Measurements from ENCODE around the gene AIF1.

Gene AIF1

GRCh38 chr6:31657406-31658157 lies 42.5 kb downstream of the AIF1 start:
- Histone ChIP-seq H3K4me1 (ENCODE audit: insufficient read depth, low read length) (no peaks in the 10 kb centered on the region; the same call in 1 of the 2 replicates), H3K9ac (ENCODE audit: low read depth, low read length) (no peak overlapping the region), H3K36me3 (ENCODE audit: insufficient read depth, low read length) (no peaks in the 10 kb centered on the region), H3K9me3 (ENCODE audit: control insufficient read depth, insufficient read depth, low read length) (no peaks in the 10 kb centered on the region)

GRCh38 chr6:31658158-31658688 lies 43.2 kb downstream of the AIF1 start:
- Histone ChIP-seq H3K9me3 (ENCODE audit: control insufficient read depth, insufficient read depth, low read length) (no peaks in the 10 kb centered on the region), H3K9ac (ENCODE audit: low read depth, low read length) (no peak overlapping the region), H3K4me1 (ENCODE audit: insufficient read depth, low read length) (no peaks in the 10 kb centered on the region; the same call in 1 of the 2 replicates), H3K36me3 (ENCODE audit: insufficient read depth, low read length) (no peaks in the 10 kb centered on the region)

DNA sequence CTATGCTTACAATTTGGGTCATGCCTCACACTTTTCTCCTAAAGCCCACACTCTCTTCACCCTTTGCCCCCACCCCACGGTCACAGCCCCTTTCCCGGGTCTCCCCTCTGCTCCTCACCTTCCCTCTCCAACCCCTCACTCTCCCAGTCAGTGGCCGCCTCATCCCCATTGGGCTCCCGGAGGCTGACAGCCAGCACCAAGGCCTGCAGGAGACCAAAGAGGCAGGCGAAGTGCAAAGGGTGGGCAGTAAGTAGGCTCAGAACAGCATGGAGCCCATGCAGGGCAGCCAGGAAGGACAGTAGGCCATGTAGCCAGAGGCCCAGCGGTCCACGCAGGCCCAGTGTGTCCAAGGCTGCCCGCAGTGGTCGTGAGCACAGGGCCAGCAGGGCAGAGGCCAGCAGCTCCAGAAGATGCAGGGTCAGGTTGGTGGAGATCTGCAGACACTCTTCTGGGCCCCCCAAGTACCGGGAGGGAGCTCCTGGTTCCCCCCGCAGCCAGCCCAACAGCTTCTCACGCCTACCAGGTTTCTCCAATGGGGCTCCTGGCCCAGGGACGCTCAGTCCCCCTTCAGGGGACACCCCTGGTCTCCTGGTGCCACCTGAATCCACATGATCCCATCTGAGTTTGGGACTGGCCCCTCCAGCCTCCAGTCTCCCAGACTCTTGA lies 44.1 kb downstream of the AIF1 start:
- H3K36me3 ChIP-seq (ENCODE audit: insufficient read depth, low read length), result no peaks in the 10 kb centered on the region
- H3K4me1 ChIP-seq (ENCODE audit: insufficient read depth, low read length), result no peaks in the 10 kb centered on the region; the same call in 1 of the 2 replicates
- H3K9me3 ChIP-seq (ENCODE audit: control insufficient read depth, insufficient read depth, low read length), result no peaks in the 10 kb centered on the region
- H3K9ac ChIP-seq (ENCODE audit: low read depth, low read length), result peak overlapping the region; percentile 75; the same call in 1 of the 2 replicates

GRCh38 chr6:31659649-31660380 lies 44.8 kb downstream of the AIF1 start:
- Histone ChIP-seq H3K36me3 (ENCODE audit: insufficient read depth, low read length) (no peaks in the 10 kb centered on the region), H3K4me1 (ENCODE audit: insufficient read depth, low read length) (no peaks in the 10 kb centered on the region; the same call in 1 of the 2 replicates), H3K9ac (ENCODE audit: low read depth, low read length) (peak overlapping the region; percentile 75), H3K9me3 (ENCODE audit: control insufficient read depth, insufficient read depth, low read length) (no peaks in the 10 kb centered on the region)

DNA sequence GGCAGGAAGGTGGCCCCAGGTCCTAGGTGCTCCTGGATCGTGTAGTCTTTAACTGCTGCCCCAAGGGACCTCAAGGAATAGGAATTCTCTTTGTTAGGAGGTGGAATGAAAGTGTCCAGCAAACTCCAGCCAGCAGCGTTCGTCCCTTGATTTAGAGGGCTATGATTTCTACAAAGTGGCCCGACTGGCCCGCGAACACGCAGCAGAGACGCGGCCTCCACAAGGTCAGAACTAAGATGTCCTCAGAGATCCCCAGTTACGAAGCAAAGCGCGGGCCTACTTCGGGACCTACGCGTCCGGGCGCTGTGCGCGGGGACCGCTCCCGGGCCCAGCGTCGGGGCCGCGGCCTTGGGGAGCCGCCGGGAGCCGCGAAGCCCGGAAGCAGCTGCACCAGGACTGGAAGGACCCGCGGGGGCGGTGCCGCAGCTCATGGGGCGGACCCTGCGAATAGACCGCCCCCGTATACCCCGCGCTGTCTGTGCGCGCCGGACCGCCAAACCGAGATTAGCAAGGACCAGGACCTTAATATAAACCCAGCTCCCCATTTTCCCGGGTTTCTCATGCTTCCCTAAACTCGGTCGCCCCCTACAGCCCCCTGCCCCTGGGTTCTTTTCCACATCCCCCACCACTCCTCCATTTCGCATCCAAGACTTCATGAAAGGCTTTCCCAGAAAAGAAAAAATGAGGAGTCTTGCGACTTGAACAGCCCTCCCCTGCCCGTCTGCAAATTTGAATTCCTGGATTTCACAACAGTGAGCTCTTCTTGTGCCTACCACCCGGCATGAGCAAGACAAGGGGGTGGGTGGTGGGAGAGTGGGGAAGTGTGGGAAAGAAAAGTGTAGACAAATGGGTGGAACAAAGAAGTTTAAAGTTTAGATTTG lies 45.6 kb downstream of the AIF1 start, which contains the start of gene C6orf47:
C6orf47 (minus strand) TSS at position 398 of the 881 bp plus-strand sequence. CDS start 831 bp downstream, outside the sequence.
- Histone ChIP-seq H3K36me3 (ENCODE audit: insufficient read depth, low read length) (no peaks in the 10 kb centered on the region), H3K4me1 (ENCODE audit: insufficient read depth, low read length) (no peaks in the 10 kb centered on the region; the same call in 1 of the 2 replicates), H3K9me3 (ENCODE audit: control insufficient read depth, insufficient read depth, low read length) (no peaks in the 10 kb centered on the region), H3K9ac (ENCODE audit: low read depth, low read length) (peak within 1 kb of the TSS; percentile 75)

DNA sequence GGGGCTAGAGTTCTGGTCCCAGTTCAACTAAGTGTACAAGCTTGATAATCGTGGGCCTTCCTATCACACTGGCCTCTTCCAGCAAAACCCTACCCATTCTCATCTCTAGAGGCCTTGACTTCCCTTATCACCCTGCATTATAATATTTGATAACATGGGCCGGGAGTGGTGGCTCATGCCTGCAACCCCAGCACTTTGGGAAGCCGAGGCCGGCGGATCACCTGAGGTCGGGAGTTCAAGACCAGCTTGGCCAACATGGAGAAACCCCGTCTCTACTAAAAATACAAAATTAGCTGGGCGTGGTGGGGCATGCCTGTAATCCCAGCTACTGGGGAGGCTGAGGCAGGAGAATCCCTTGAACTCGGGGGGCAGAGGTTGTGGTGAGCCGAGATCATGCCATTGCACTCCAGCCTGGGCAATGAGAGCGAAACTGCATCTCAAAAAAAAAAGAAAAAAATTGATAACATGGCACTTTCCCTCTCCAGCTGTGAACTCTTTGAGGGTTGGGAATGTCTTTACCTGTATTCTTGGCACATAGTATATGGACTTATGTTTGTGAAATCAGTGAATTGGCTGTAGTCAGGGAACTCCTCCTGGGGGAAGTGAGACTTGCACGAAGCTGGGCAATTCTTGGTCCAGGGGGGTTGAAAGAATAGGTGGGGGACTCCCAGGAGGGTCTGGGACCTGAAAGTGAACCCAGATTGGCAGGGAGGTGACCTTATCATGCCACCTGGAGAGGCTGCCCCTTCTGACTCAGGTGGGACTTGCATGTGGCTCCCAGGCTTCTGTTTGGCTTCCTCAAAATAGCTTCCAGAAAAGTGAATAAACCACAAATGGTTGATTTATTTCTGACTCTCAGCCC lies 46.5 kb downstream of the AIF1 start:
- peak overlapping the region; percentile 75; the same call in 1 of the 2 replicates for H3K9ac ChIP-seq (ENCODE audit: low read depth, low read length)
- no peaks in the 10 kb centered on the region for H3K36me3 ChIP-seq (ENCODE audit: insufficient read depth, low read length)
- peaks cover 1% of the 10 kb centered on the region for H3K4me1 ChIP-seq (ENCODE audit: insufficient read depth, low read length)
- H3K9me3 ChIP-seq (ENCODE audit: control insufficient read depth, insufficient read depth, low read length), result no peaks in the 10 kb centered on the region

DNA sequence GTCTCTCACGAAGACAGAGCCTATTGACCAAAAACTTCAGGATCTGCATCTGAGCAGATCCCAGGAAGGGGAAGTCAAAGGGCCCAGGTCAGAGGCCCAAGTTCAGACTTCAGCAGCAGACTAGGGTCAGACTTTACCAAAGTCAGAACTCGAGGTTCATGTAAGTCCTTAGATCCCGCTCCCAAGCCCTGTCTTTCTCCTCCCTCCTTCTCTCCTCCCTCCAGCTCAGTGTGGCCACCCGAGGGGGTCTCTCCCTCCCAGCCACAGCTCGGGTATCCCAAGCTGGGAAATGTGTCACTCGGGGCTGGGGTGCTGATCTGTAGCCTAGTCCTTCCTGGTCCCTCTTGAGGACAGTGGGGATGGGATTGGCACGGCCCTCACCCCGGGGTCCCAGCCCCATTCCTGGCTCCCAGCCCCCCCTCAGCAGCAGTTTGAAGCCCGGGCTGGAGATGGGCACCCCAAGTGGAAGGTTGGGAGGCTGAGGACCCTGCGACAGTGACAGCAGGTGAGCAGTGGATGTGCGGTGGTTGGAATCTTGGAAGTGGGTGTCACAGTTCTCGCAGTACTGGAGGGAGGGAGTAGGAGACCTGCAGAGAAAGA lies 47.2 kb downstream of the AIF1 start:
- Histone ChIP-seq H3K36me3 (ENCODE audit: insufficient read depth, low read length) (peaks cover 5% of the 10 kb centered on the region; the same call in 1 of the 2 replicates), H3K9ac (ENCODE audit: low read depth, low read length) (no peak overlapping the region), H3K4me1 (ENCODE audit: insufficient read depth, low read length) (peaks cover 6% of the 10 kb centered on the region), H3K9me3 (ENCODE audit: control insufficient read depth, insufficient read depth, low read length) (no peaks in the 10 kb centered on the region)

DNA sequence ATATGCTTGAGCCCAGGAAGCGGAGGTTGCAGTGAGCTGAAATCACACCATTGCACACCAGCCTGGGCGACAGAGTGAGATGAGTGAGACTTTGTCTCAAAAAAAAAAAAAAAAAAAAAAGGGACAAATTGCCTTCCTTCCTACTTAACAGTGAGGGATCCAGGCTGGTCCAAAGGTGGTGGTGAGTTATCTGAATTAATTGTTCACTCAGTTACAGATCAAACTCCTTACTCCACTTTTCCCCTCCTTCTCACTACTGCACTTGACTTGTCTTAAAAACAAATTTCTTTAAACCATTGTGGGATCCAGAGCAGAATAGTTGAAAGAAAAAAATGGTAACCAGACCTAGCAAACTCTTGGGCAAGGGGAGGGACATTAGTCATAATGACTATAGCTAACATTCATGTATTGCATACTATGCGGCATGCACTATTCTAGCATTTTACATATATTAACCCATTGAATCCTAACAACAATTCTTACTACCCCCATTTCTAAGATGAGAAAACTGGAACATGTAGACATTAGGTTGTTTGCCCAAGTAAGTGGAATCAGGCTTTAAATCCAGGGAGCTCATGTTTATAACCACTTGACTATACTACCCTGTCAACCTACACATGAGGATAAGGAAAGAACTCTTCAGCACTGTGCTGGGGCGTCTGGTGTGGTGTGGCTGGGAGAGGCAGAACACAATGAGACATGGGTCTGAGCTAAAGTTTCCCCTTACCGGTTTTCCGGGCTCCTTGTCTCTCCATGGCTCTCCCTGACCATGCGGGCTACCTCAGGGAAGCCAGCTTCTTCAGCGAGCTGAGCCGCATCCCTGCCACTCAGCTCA lies 48.3 kb downstream of the AIF1 start:
- peak overlapping the region; percentile 90; the same call in 1 of the 2 replicates for H3K9ac ChIP-seq (ENCODE audit: low read depth, low read length)

DNA sequence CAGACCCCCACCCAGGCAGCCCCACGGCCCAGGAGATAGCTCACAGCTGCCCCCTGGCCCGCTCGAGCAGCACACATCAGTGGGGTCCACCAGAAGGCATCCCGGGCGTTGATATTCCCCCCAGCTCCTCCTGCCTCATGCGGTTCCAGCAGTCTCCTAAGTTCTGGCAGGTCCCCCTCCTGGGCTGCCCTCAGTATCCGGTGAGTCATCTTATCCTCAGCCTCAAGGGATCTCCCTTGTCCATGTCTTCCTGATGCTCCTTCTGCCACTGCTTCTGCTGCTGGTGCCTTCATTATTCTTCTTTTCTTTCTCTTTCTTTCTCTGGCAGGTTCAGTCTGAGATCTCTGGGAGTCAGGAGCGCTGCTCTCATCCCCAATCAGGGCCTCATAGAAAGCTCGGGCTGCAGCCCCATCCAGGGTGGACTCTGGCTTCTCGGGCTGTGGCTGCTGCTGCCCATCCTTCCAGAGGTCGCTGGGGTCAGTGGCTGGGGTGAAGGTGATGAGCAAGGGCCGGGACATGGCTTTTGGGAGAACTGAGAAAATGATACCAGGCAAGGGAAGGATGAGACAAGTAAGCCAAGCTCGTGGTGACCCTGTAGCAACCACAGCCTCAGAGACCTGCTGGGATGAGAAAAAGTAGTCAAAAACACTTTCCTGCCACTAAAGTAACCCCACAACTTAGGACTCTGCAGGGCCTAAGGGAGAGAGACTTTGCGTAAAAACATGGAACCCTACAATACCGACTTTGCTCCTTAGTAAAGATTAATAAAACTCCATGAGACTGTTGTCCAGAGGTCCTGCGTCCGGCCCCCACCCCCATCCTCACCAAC lies 49.1 kb downstream of the AIF1 start:
- H3K9me3 ChIP-seq (ENCODE audit: control insufficient read depth, insufficient read depth, low read length), result no peaks in the 10 kb centered on the region
- peak overlapping the region; percentile 90 for H3K9ac ChIP-seq (ENCODE audit: low read depth, low read length)
- peaks cover 24% of the 10 kb centered on the region for H3K36me3 ChIP-seq (ENCODE audit: insufficient read depth, low read length)
- peaks cover 6% of the 10 kb centered on the region for H3K4me1 ChIP-seq (ENCODE audit: insufficient read depth, low read length)

More for the DNA sequence above, 48.3 kb downstream of the AIF1 start:
- H3K9me3 ChIP-seq (ENCODE audit: control insufficient read depth, insufficient read depth, low read length), result no peaks in the 10 kb centered on the region
- peaks cover 15% of the 10 kb centered on the region for H3K36me3 ChIP-seq (ENCODE audit: insufficient read depth, low read length)
- H3K4me1 ChIP-seq (ENCODE audit: insufficient read depth, low read length), result peaks cover 6% of the 10 kb centered on the region

- H3K9ac ChIP-seq (ENCODE audit: low read depth, low read length), result peak within 1 kb of the TSS; percentile 90
- H3K4me1 ChIP-seq (ENCODE audit: insufficient read depth, low read length), result peaks cover 6% of the 10 kb centered on the region
- no peaks in the 10 kb centered on the region for H3K9me3 ChIP-seq (ENCODE audit: control insufficient read depth, insufficient read depth, low read length)
- H3K36me3 ChIP-seq (ENCODE audit: insufficient read depth, low read length), result peaks cover 27% of the 10 kb centered on the region
Observed at GRCh38 chr6:31664790-31665500, 49.9 kb downstream of the AIF1 start, which contains the start of gene GPANK1. TSS of gene GPANK1 (minus strand) at chr6:31664997. CDS start at chr6:31664478, 519 bp downstream.

Data from ES-I3 (cell line).